MM.1S (cell line): ENCODE data around the gene TMEM81.

Source experiments
- EZH2 ChIP-seq: fragments of 300-600 bp; sonication (generic); optimal IDR thresholded peaks from 2 replicates; pipeline ENCODE3; 2017; ENCODE audit warnings: low read depth, mild to moderate bottlenecking, antibody characterized with exemption, low read length, mixed read lengths
- EZH2phosphoT487 ChIP-seq: fragments of 300-600 bp; sonication (generic); IDR thresholded peaks from 2 replicates; pipeline ENCODE4 v1.6.1; 2018; ENCODE audit warnings: antibody characterized with exemption, low read length
- TF ChIP-seq, protein P1 (sequence below): fragments of 300-600 bp; sonication (generic); IDR thresholded peaks from 2 replicates; pipeline ENCODE4 v1.5.1; 2016; ENCODE audit warnings: antibody characterized with exemption, low read length, mixed read lengths

GRCh38 chr1:205129447-205130029 is 45.3 kb upstream of the TMEM81 start:
- TF ChIP-seq, protein P1, sequence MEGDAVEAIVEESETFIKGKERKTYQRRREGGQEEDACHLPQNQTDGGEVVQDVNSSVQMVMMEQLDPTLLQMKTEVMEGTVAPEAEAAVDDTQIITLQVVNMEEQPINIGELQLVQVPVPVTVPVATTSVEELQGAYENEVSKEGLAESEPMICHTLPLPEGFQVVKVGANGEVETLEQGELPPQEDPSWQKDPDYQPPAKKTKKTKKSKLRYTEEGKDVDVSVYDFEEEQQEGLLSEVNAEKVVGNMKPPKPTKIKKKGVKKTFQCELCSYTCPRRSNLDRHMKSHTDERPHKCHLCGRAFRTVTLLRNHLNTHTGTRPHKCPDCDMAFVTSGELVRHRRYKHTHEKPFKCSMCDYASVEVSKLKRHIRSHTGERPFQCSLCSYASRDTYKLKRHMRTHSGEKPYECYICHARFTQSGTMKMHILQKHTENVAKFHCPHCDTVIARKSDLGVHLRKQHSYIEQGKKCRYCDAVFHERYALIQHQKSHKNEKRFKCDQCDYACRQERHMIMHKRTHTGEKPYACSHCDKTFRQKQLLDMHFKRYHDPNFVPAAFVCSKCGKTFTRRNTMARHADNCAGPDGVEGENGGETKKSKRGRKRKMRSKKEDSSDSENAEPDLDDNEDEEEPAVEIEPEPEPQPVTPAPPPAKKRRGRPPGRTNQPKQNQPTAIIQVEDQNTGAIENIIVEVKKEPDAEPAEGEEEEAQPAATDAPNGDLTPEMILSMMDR = no peak
- no peak for TF ChIP-seq EZH2
- TF ChIP-seq EZH2phosphoT487 = no peak
